ENCODE measurements around the gene ACSS1.

GRCh38 chr20:24998121-24998520, 59.8 kb downstream of the ACSS1 start:
- no peak for TF ChIP-seq CTCF (IDR thresholded peaks at IDR 0.05)
- no peak for TF ChIP-seq POLR2A (IDR thresholded peaks at IDR 0.05)
